Neural crest cell (in vitro differentiated cells): ENCODE results near the gene MYH7. TPM values are rescaled to one million over a fixed set of nuclear protein-coding genes. Genes with fewer than 3 reads are reported as not detected.
A peak's percentile ranks its signal among the peaks of the same experiment; 100 is the strongest.

Experiments used
- DNase-seq: peaks from one replicate; pipeline ENCODE4 v3.0.0; 2021; ENCODE audit warnings: low read depth, mixed read lengths, low spot score
- H3K27ac Mint-ChIP-seq: one replicate; pipeline ENCODE4 v1.8.0; 2021; ENCODE audit warnings: mild to moderate bottlenecking, mixed read lengths; ENCODE audit not compliant: unreplicated experiment
- H3K27me3 Mint-ChIP-seq: 2 replicates; pipeline ENCODE4 v1.8.0; 2021; ENCODE audit warnings: low read depth, mild to moderate bottlenecking, mixed read lengths
- H3K36me3 Mint-ChIP-seq: 2 replicates; pipeline ENCODE4 v1.8.0; 2021; ENCODE audit warnings: low read depth, mild to moderate bottlenecking, mixed read lengths
- H3K4me1 Mint-ChIP-seq: 2 replicates; pipeline ENCODE4 v1.8.0; 2021; ENCODE audit warnings: mixed read lengths
- H3K4me3 Mint-ChIP-seq: one replicate; pipeline ENCODE4 v1.8.0; 2021; ENCODE audit warnings: mild to moderate bottlenecking, mixed read lengths
- H3K9me3 Mint-ChIP-seq: 2 replicates; pipeline ENCODE4 v1.8.0; 2021; ENCODE audit warnings: mixed read lengths
- total RNA-seq: library from RNA; stranded (reverse); gene quantifications from 2 replicates; pipeline ENCODE4 v1.2.1, GENCODE V29; 2021
- TF ChIP-seq, protein P1 (sequence below): fragments of 200-600 bp; sonication (generic); conservative IDR thresholded peaks from 2 replicates; pipeline ENCODE4 v1.5.0; 2021; ENCODE audit warnings: antibody characterized with exemption, mild to moderate bottlenecking

Gene MYH7
- total RNA-seq, 1 donor from 2014 or later, result 0.05 TPM

DNA sequence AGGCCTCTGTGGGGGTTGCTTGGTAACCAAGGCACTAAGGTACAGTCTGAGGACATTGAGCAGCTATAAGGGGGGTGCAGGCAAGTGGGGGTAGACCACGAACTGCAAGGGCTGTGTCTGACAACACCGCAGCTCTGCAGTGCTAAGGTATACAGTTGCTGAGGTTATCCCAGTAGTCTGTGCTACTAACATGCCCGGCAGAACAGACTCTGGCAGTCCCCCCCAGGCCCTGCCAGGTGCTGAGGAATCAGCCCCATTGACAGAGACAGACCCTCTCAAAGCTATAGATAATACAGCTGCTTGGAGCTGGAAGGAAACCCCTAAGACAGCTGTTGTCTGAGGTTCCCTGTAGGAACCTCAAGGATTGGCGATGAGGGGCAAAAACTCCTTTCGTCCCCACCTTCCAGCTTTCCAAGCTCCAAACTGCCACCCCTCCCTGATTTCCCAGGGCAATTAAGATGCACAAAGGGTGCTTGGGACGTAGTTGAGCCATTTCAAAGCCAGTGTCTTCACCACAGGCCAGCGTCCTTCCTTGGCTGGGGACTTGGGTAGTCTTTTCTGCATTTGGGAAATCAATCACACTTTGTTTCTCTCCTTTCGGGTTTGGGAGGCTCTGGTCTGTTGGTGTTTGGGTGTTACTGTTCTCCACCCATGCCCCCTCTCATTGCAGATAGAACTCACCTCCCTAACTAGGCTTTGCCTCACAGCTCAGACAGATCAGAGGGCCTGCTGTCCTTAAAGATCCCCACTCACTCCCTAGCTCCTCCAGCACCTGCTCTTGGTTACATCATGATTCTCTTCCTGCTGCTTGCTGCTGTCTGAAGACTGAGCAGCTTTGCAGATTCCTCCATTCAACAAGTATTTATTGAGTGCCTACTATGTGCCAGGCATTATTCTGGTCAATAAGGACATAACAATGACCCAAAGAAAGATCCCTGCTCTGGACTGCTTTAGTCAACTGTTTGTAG lies 2.0 kb upstream of the MYH7 start:
- Mint-ChIP-seq H3K36me3 (no peaks in the 10 kb centered on the region), H3K4me1 (peaks cover 41% of the 10 kb centered on the region), H3K4me3 (no peak overlapping the region), H3K27ac (no peak overlapping the region), H3K27me3 (peaks cover 4% of the 10 kb centered on the region), H3K9me3 (no peaks in the 10 kb centered on the region)
- no peak for DNase-seq
- TF ChIP-seq, protein P1, sequence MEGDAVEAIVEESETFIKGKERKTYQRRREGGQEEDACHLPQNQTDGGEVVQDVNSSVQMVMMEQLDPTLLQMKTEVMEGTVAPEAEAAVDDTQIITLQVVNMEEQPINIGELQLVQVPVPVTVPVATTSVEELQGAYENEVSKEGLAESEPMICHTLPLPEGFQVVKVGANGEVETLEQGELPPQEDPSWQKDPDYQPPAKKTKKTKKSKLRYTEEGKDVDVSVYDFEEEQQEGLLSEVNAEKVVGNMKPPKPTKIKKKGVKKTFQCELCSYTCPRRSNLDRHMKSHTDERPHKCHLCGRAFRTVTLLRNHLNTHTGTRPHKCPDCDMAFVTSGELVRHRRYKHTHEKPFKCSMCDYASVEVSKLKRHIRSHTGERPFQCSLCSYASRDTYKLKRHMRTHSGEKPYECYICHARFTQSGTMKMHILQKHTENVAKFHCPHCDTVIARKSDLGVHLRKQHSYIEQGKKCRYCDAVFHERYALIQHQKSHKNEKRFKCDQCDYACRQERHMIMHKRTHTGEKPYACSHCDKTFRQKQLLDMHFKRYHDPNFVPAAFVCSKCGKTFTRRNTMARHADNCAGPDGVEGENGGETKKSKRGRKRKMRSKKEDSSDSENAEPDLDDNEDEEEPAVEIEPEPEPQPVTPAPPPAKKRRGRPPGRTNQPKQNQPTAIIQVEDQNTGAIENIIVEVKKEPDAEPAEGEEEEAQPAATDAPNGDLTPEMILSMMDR, result no peak

DNA sequence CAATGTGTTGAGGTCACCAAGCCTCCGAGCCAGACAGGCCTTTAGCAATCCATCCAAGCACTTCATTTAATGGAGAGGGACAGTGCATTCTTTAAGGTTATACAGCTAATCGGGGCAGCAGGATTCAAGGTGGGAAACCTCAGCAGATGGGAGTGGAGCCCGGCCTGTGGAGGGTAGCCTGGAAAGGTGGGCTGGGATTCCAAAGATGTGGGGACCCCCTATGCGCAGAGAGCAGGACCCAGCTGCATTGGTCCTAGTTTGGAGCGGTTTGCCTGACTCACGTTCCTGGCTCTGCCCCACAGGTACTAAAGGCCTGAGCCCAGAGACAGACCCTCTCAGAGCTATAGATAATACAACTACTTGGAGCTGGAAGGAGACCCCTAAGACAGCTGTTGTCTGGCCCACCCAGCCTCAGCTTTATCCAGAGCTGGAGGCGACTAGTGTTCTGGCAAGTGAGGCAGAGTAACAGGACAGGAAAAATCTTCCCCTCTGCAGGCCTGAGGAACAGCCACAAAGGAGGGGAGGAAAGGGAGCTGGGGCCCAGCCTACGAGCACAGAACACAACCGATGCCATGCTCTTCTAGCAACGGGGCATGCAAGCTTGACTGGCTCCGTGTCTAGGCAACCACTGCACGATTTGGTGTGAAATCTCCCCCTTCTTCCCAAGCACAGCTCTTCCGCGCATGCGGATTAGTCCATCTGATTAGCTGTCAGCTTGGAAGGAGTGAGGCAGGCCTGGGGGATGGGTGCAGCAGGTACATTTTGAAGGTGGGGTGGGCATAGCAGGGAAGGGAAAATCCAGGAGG lies 1.1 kb upstream of the MYH7 start:
- peak; percentile 46 for DNase-seq
- peaks cover 9% of the 10 kb centered on the region for H3K27me3 Mint-ChIP-seq
- H3K27ac Mint-ChIP-seq, result peak overlapping the region; percentile 87

DNA sequence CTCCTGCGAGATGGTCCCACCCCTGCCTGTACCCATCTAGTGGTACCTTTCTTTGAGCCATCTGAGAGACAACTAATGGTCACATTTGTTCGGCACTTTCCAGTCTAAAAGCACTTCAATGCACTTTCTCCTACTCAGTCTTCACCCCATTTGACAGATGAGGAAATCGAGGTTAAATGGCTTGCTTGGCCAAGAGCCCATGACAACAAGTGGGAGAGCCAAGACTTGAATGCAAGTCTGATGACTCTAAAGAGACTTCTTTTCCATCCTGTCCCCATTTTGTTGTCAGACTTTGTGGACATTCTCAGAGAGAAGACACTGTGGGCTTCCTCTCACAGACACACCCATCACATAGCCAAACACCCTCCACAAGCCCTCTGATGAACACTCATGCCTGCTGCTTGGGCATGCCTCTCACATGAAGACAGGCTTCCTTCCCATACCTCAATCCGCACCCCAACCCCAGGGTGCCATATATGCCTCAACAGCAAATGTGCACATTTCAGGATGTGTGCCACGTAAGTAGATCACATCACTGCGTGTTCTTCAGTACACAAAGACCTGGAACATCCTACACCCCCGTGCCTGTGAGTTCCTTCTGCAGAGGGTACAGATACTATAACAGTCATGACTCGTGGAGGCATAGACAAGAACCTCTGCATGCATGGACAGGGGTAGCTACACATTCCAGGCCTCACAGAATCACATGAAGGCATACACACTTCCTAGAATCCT lies 805 bp downstream of the MYH7 start:
- TF ChIP-seq, protein P1, result no peak
- Mint-ChIP-seq H3K4me3 (no peak overlapping the region), H3K4me1 (peaks cover 43% of the 10 kb centered on the region), H3K27ac (peak overlapping the region; percentile 24), H3K9me3 (no peaks in the 10 kb centered on the region), H3K27me3 (peaks cover 11% of the 10 kb centered on the region), H3K36me3 (no peaks in the 10 kb centered on the region)
- DNase-seq, result no peak

More for the DNA sequence above, 1.1 kb upstream of the MYH7 start:
- TF ChIP-seq, protein P1, result no peak
- no peaks in the 10 kb centered on the region for H3K36me3 Mint-ChIP-seq
- no peaks in the 10 kb centered on the region for H3K9me3 Mint-ChIP-seq
- H3K4me1 Mint-ChIP-seq, result peaks cover 38% of the 10 kb centered on the region
- no peak overlapping the region for H3K4me3 Mint-ChIP-seq

- Mint-ChIP-seq H3K4me1 (peaks cover 37% of the 10 kb centered on the region), H3K36me3 (no peaks in the 10 kb centered on the region), H3K4me3 (no peak overlapping the region), H3K27me3 (peaks cover 11% of the 10 kb centered on the region), H3K27ac (no peak overlapping the region), H3K9me3 (no peaks in the 10 kb centered on the region)
- no peak for DNase-seq
- TF ChIP-seq, protein P1, result no peak
Measured at GRCh38 chr14:23433457-23433856, 2.0 kb downstream of the MYH7 start.

DNA sequence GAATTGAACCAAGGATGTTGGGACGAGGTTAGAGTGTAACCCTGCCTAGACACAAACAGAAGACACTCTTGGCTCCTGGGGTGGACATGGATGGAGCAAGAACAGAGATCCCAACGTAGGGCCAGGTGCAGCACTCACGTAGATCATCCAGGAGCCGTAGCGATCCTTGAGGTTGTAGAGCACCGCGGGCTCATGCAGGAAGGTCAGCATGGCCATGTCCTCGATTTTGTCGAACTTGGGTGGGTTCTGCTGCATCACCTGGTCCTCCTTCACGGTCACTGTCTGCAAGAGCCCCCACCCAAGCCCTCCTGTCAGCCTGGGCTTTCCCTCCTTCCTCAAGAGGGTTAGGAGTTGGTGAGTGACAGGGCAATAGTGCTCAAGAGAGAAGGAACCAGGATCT lies 2.5 kb downstream of the MYH7 start:
- H3K4me1 Mint-ChIP-seq, result peaks cover 32% of the 10 kb centered on the region
- H3K27ac Mint-ChIP-seq, result peak overlapping the region; percentile 10
- DNase-seq, result no peak
- H3K4me3 Mint-ChIP-seq, result no peak overlapping the region
- H3K9me3 Mint-ChIP-seq, result no peaks in the 10 kb centered on the region
- TF ChIP-seq, protein P1, result no peak
- H3K36me3 Mint-ChIP-seq, result no peaks in the 10 kb centered on the region
- H3K27me3 Mint-ChIP-seq, result peaks cover 11% of the 10 kb centered on the region
